ENCODE measurements around the gene MACROD1.

Gene MACROD1

DNA sequence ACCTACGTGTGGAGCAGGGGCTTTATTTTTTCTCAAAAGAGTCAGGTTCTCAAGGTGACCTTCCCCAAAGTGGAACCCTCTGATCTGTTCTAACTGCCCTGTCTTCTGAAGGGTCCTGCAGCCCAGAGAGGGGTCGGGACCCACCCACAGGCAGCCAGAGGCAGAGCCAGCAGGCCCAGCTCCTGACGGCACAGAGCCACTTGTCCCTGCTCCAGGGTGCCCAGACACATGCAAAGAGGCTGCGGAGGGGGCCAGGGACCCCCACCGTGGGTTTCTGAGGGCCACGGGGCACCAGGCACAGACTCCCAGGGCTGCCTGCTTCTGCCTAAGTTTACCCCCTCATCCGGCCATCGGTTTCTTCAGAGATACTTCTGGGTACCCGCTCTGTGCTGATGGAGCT, 93.0 kb downstream of the MACROD1 start:
- TF ChIP-seq, protein P1, sequence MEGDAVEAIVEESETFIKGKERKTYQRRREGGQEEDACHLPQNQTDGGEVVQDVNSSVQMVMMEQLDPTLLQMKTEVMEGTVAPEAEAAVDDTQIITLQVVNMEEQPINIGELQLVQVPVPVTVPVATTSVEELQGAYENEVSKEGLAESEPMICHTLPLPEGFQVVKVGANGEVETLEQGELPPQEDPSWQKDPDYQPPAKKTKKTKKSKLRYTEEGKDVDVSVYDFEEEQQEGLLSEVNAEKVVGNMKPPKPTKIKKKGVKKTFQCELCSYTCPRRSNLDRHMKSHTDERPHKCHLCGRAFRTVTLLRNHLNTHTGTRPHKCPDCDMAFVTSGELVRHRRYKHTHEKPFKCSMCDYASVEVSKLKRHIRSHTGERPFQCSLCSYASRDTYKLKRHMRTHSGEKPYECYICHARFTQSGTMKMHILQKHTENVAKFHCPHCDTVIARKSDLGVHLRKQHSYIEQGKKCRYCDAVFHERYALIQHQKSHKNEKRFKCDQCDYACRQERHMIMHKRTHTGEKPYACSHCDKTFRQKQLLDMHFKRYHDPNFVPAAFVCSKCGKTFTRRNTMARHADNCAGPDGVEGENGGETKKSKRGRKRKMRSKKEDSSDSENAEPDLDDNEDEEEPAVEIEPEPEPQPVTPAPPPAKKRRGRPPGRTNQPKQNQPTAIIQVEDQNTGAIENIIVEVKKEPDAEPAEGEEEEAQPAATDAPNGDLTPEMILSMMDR (IDR thresholded peaks at IDR 0.05; ENCODE audit: low read length, missing control alignments), result no peak
- no peak for DNase-seq (ENCODE audit: low read depth)

GRCh38 chr11:64072403-64072802, 93.5 kb downstream of the MACROD1 start:
- TF ChIP-seq, protein P1 (IDR thresholded peaks at IDR 0.05; ENCODE audit: low read length, missing control alignments), result no peak
- DNase-seq (ENCODE audit: low read depth), result no peak

More for the DNA sequence above, 93.0 kb downstream of the MACROD1 start:
- H3K4me3 ChIP-seq (replicated peaks; ENCODE audit: low read depth, low read length), result no peak overlapping the region

DNA sequence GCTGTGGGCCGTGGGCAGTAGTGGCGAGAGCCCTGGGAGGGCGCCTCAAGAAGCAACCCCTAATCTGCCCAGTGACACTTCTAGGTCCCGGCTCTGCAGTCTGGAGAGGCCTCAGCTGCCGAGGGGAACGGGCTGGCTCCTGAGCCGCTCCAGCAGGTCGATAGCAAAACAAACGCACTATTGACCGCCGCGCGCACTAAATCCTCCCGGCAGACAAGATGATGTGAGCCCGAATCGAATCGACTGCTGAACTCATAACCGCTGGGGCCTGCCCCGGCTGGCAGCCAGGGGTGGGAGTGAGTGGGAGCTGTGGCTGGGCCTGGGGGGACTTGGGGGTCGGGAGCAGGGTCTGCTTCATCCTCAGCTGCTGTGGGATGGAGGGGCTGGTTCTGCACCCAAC, 94.1 kb downstream of the MACROD1 start:
- no peak overlapping the region for H3K4me3 ChIP-seq (replicated peaks; ENCODE audit: low read depth, low read length)
- TF ChIP-seq, protein P1 (IDR thresholded peaks at IDR 0.05; ENCODE audit: low read length, missing control alignments), result no peak
- DNase-seq (ENCODE audit: low read depth), result no peak

More at GRCh38 chr11:64072403-64072802, 93.5 kb downstream of the MACROD1 start:
- no peak overlapping the region for H3K4me3 ChIP-seq (replicated peaks; ENCODE audit: low read depth, low read length)

DNA sequence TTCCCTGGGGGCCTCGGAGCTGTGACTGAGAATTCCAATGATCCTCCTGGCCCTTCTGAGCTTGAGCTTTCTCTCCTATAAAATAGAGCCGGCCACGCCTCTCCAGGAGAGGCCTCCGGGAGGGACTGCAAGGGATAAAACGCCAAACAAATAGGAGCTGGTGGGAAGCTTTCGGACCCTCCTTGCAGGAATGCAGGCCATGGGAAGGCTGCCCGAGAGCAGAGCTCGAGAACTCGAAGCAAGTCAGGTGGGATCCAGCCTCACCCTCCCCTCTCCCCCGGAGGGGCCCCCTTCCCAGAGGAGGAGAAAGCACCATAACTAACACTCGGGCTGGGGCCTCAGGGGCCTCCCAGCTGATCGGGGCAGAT, 95.6 kb downstream of the MACROD1 start:
- H3K4me3 ChIP-seq (replicated peaks; ENCODE audit: low read depth, low read length), result no peak overlapping the region
- DNase-seq (ENCODE audit: low read depth), result no peak
- TF ChIP-seq, protein P1 (IDR thresholded peaks at IDR 0.05; ENCODE audit: low read length, missing control alignments), result no peak

- DNase-seq (ENCODE audit: low read depth), result no peak
- no peak overlapping the region for H3K4me3 ChIP-seq (replicated peaks; ENCODE audit: low read depth, low read length)
- TF ChIP-seq, protein P1 (IDR thresholded peaks at IDR 0.05; ENCODE audit: low read length, missing control alignments), result no peak
These were observed 96.3 kb downstream of the MACROD1 start for GRCh38 chr11:64069401-64070313.

GRCh38 chr11:64068705-64069400, 97.1 kb downstream of the MACROD1 start:
- H3K4me3 ChIP-seq (replicated peaks; ENCODE audit: low read depth, low read length), result no peak overlapping the region
- TF ChIP-seq, protein P1 (IDR thresholded peaks at IDR 0.05; ENCODE audit: low read length, missing control alignments), result no peak
- DNase-seq (ENCODE audit: low read depth), result no peak

Data from fibroblast of pulmonary artery (primary cell).